Activated CD4-positive, alpha-beta T cell treated with anti-CD3 and anti-CD28 coated beads, Interleukin-2, amount 10 ng/mL, durations not matched to agents 24 days and 14 days (primary cell): ENCODE data around the gene DOCK3. TPM values are rescaled to one million over a fixed set of nuclear protein-coding genes. Genes with fewer than 3 reads are reported as not detected.
"Not testable (repeated sequence)": the region's sequence is repeated elsewhere in the genome, so short reads cannot be mapped to it uniquely, and the experiment has no call there.

Experiments used
- DNase-seq: peaks from one replicate; pipeline ENCODE4 v3.0.0; 2022
- H3K27ac Mint-ChIP-seq: one replicate; pipeline ENCODE4 v1.8.0; 2022; ENCODE audit warnings: mild to moderate bottlenecking, mixed read lengths
- H3K27me3 Mint-ChIP-seq: one replicate; pipeline ENCODE4 v1.8.0; 2022; ENCODE audit warnings: mixed read lengths
- H3K36me3 Mint-ChIP-seq: one replicate; pipeline ENCODE4 v1.8.0; 2022; ENCODE audit warnings: low read depth, mild to moderate bottlenecking, mixed read lengths
- H3K4me1 Mint-ChIP-seq: one replicate; pipeline ENCODE4 v1.8.0; 2021; ENCODE audit warnings: mixed read lengths
- H3K4me3 Mint-ChIP-seq: one replicate; pipeline ENCODE4 v1.8.0; 2022; ENCODE audit warnings: mild to moderate bottlenecking, moderate library complexity, mixed read lengths
- H3K9me3 Mint-ChIP-seq: one replicate; pipeline ENCODE4 v1.8.0; 2021; ENCODE audit warnings: mixed read lengths
- intact Hi-C: fragments of 100-400 bp; cut with micrococcal nuclease; formaldehyde crosslinking; loops from one replicate; pipeline ENCODE4 v1.15.1; 2023
- total RNA-seq: library from RNA; stranded (reverse); gene quantifications from 2 replicates; pipeline ENCODE4 v1.2.3, GENCODE V29; 2022

DOCK3 gene
- total RNA-seq, 1 donor from 2014 or later: 1.8 TPM

GRCh38 chr3:50743643-50744042 lies 68.9 kb downstream of the DOCK3 start:
- Mint-ChIP-seq H3K36me3 (peaks cover 1% of the 10 kb centered on the region), H3K4me1 (peaks cover 3% of the 10 kb centered on the region), H3K27me3 (no peaks in the 10 kb centered on the region), H3K4me3 (no peak overlapping the region), H3K9me3 (no peaks in the 10 kb centered on the region), H3K27ac (no peak overlapping the region)
- intact Hi-C loops: no loop called here
- DNase-seq: no peak

GRCh38 chr3:50749822-50750221 lies 75.1 kb downstream of the DOCK3 start:
- intact Hi-C loops: no loop called here
- Mint-ChIP-seq H3K9me3 (no peaks in the 10 kb centered on the region), H3K4me1 (peaks cover 3% of the 10 kb centered on the region), H3K4me3 (no peak overlapping the region), H3K27me3 (no peaks in the 10 kb centered on the region), H3K27ac (no peak overlapping the region), H3K36me3 (peaks cover 1% of the 10 kb centered on the region)
- no peak for DNase-seq

- H3K4me3 Mint-ChIP-seq: no peak overlapping the region
- H3K4me1 Mint-ChIP-seq: no peaks in the 10 kb centered on the region
- no peak for DNase-seq
- H3K9me3 Mint-ChIP-seq: no peaks in the 10 kb centered on the region
- no peaks in the 10 kb centered on the region for H3K36me3 Mint-ChIP-seq
- H3K27me3 Mint-ChIP-seq: no peaks in the 10 kb centered on the region
- no peak overlapping the region for H3K27ac Mint-ChIP-seq
- intact Hi-C loops: no loop called here
Measured at GRCh38 chr3:50759015-50759414, 84.3 kb downstream of the DOCK3 start.

GRCh38 chr3:50777680-50778079 lies 103.0 kb downstream of the DOCK3 start:
- Mint-ChIP-seq H3K4me1 (no peaks in the 10 kb centered on the region), H3K36me3 (no peaks in the 10 kb centered on the region), H3K27ac (no peak overlapping the region), H3K4me3 (no peak overlapping the region), H3K27me3 (peaks cover 10% of the 10 kb centered on the region), H3K9me3 (peaks cover 4% of the 10 kb centered on the region)
- intact Hi-C loops: no loop called here
- no peak for DNase-seq

DNA sequence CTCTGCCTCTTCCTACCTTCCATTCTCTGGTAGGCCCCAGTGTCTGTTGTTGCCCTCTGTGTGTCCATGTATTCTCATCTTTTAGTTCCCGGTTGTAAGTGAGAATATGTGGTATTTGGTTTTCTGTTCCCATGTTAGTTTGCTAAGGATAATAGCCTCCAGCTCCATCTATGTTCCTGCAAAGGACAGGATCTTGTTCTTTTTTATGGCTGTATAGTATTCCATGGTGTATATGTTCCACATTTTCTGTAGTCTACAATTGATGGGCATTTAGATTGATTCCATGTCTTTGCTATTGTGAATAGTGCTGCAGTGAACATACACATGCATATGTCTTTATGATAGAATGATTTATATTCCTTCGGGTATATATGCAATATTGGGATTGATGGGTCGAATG lies 107.0 kb downstream of the DOCK3 start:
- intact Hi-C loops, H3K4me1 Mint-ChIP-seq, DNase-seq, H3K36me3 Mint-ChIP-seq, H3K4me3 Mint-ChIP-seq, H3K27me3 Mint-ChIP-seq, H3K27ac Mint-ChIP-seq: not testable (repeated sequence)
- peaks cover 20% of the 10 kb centered on the region for H3K9me3 Mint-ChIP-seq

GRCh38 chr3:50786631-50787030 lies 111.9 kb downstream of the DOCK3 start:
- intact Hi-C loops: no loop called here
- Mint-ChIP-seq H3K36me3 (no peaks in the 10 kb centered on the region), H3K4me3 (no peak overlapping the region), H3K4me1 (no peaks in the 10 kb centered on the region), H3K27ac (no peak overlapping the region), H3K9me3 (peaks cover 19% of the 10 kb centered on the region), H3K27me3 (no peaks in the 10 kb centered on the region)
- DNase-seq: no peak

- H3K4me3 Mint-ChIP-seq, intact Hi-C loops, H3K4me1 Mint-ChIP-seq, H3K27ac Mint-ChIP-seq, H3K36me3 Mint-ChIP-seq, H3K27me3 Mint-ChIP-seq, DNase-seq, H3K9me3 Mint-ChIP-seq: not testable (repeated sequence)
Measured at GRCh38 chr3:50790894-50791293, 116.2 kb downstream of the DOCK3 start.

- DNase-seq: no peak
Measured at GRCh38 chr3:50792568-50792967, 117.8 kb downstream of the DOCK3 start.

GRCh38 chr3:50803805-50804204 lies 129.1 kb downstream of the DOCK3 start:
- H3K27me3 Mint-ChIP-seq, H3K4me3 Mint-ChIP-seq, H3K27ac Mint-ChIP-seq, DNase-seq, intact Hi-C loops, H3K4me1 Mint-ChIP-seq, H3K36me3 Mint-ChIP-seq: not testable (repeated sequence)
- H3K9me3 Mint-ChIP-seq: peaks cover 21% of the 10 kb centered on the region

More at GRCh38 chr3:50792568-50792967, 117.8 kb downstream of the DOCK3 start:
- Mint-ChIP-seq H3K27me3 (peaks cover 2% of the 10 kb centered on the region), H3K4me1 (no peaks in the 10 kb centered on the region), H3K27ac (no peak overlapping the region), H3K36me3 (no peaks in the 10 kb centered on the region), H3K4me3 (no peak overlapping the region), H3K9me3 (peaks cover 10% of the 10 kb centered on the region)
- intact Hi-C loops: no loop called here

DNA sequence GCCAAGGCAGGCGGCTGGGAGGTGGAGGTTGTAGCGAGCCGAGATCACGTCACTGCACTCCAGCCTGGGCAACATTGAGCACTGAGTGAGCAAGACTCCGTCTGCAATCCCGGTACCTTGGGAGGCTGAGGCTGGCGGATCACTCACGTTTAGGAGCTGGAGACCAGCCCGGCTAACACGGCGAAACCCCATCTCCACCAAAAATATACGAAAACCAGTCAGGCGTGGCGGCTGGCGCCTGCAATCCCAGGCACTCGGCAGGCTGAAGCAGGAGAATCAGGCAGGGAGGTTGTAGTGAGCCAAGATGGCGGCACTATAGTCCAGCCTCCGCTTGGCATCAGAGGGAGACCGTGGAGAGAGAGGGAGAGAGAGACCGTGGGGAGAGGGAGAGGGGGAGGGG lies 129.6 kb downstream of the DOCK3 start:
- DNase-seq, H3K4me3 Mint-ChIP-seq, H3K27ac Mint-ChIP-seq, H3K36me3 Mint-ChIP-seq, H3K27me3 Mint-ChIP-seq, intact Hi-C loops, H3K4me1 Mint-ChIP-seq: not testable (repeated sequence)
- peaks cover 21% of the 10 kb centered on the region for H3K9me3 Mint-ChIP-seq

- Mint-ChIP-seq H3K36me3 (no peaks in the 10 kb centered on the region), H3K27me3 (peaks cover 3% of the 10 kb centered on the region), H3K9me3 (peaks cover 21% of the 10 kb centered on the region), H3K4me1 (no peaks in the 10 kb centered on the region), H3K4me3 (no peak overlapping the region), H3K27ac (no peak overlapping the region)
- intact Hi-C loops: no loop called here
- DNase-seq: no peak
Measured at GRCh38 chr3:50805321-50805720, 130.6 kb downstream of the DOCK3 start.

GRCh38 chr3:50806031-50806430 lies 131.3 kb downstream of the DOCK3 start:
- DNase-seq: no peak
- intact Hi-C loops: no loop called here
- Mint-ChIP-seq H3K4me3 (no peak overlapping the region), H3K9me3 (peaks cover 20% of the 10 kb centered on the region), H3K4me1 (no peaks in the 10 kb centered on the region), H3K27me3 (peaks cover 3% of the 10 kb centered on the region), H3K27ac (no peak overlapping the region), H3K36me3 (no peaks in the 10 kb centered on the region)

- H3K27me3 Mint-ChIP-seq: peaks cover 3% of the 10 kb centered on the region
- H3K27ac Mint-ChIP-seq: no peak overlapping the region
- H3K36me3 Mint-ChIP-seq: no peaks in the 10 kb centered on the region
- no peak for DNase-seq
- H3K4me3 Mint-ChIP-seq: no peak overlapping the region
- intact Hi-C loops: no loop called here
- peaks cover 13% of the 10 kb centered on the region for H3K9me3 Mint-ChIP-seq
- no peaks in the 10 kb centered on the region for H3K4me1 Mint-ChIP-seq
Measured at GRCh38 chr3:50806806-50807205, 132.1 kb downstream of the DOCK3 start.

- no peaks in the 10 kb centered on the region for H3K4me1 Mint-ChIP-seq
- no peak overlapping the region for H3K27ac Mint-ChIP-seq
- no peak for DNase-seq
- intact Hi-C loops: no loop called here
- peaks cover 9% of the 10 kb centered on the region for H3K9me3 Mint-ChIP-seq
- H3K4me3 Mint-ChIP-seq: no peak overlapping the region
- no peaks in the 10 kb centered on the region for H3K36me3 Mint-ChIP-seq
- H3K27me3 Mint-ChIP-seq: peaks cover 3% of the 10 kb centered on the region
Measured at GRCh38 chr3:50807266-50807665, 132.5 kb downstream of the DOCK3 start.

DNA sequence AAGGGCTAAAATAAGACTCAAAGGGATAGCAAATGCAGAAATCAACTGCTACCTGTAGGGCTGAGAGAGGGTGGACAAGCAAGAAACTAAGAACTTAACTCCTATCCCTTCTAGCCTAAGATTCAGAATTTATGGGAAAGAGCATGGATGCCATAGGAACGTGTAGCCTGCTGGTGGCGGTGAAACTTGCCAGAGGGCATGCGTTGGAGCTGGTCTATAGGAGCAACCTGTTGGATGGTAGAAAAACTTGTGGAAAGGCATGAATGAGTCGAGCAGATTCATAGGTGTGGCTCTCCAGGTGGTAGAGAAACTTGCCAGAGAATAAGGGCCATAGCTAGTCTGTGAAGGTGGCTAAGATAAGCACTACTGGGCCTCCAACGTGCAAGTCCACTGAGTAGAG lies 137.2 kb downstream of the DOCK3 start:
- H3K27me3 Mint-ChIP-seq: peaks cover 3% of the 10 kb centered on the region
- H3K9me3 Mint-ChIP-seq: no peaks in the 10 kb centered on the region
- H3K4me3 Mint-ChIP-seq: no peak overlapping the region
- H3K4me1 Mint-ChIP-seq: no peaks in the 10 kb centered on the region
- no peak overlapping the region for H3K27ac Mint-ChIP-seq
- H3K36me3 Mint-ChIP-seq: no peaks in the 10 kb centered on the region
- DNase-seq: no peak
- intact Hi-C loops: no loop called here
